GM23248 (cell line): ENCODE results near the gene MOV10L1.

Experiments used
- EZH2 ChIP-seq: fragments of 200-600 bp; sonication (generic); IDR thresholded peaks from 2 replicates; pipeline ENCODE4 v1.6.1; 2018; ENCODE audit warnings: antibody characterized with exemption, mild to moderate bottlenecking; ENCODE audit not compliant: insufficient read depth, poor library complexity, severe bottlenecking
- EZH2phosphoT487 ChIP-seq: fragments of 200-600 bp; sonication (generic); IDR thresholded peaks from 2 replicates; pipeline ENCODE4 v1.6.1; 2018; ENCODE audit warnings: antibody characterized with exemption, moderate library complexity, mild to moderate bottlenecking, low read depth; ENCODE audit not compliant: insufficient read depth

DNA sequence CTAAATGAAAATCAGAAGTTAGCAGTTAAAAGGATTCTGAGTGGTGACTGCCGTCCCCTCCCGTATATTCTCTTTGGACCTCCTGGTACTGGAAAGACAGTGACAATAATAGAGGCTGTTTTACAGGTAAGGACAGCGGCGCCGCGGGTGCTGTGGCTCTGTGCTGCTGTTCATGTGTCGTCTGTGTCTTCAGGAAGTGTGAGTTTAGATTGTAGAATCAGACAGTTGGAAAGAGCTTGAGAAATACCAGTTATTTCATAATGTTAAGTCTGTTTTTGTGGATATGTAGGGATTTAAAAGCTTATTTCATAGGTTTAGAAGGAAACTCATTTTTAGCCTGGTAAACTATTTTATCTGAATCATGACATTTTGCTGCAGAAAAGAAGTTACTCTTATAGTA, 53.3 kb downstream of the MOV10L1 start:
- no peak for TF ChIP-seq EZH2phosphoT487
- TF ChIP-seq EZH2 = no peak
